ENCODE data around the gene PLA2G4B.

The PLA2G4B gene

GRCh38 chr15:41857316-41857715 lies 18.7 kb downstream of the PLA2G4B start:
- H3K4me3 ChIP-seq (replicated peaks; ENCODE audit: low read depth, low read length), result no peak overlapping the region
- no peak for TF ChIP-seq CTCF (IDR thresholded peaks at IDR 0.05; ENCODE audit: low read depth, low read length, missing control alignments)
- DNase-seq (ENCODE audit: extremely low read depth, low read depth), result no peak

- no peak overlapping the region for H3K4me3 ChIP-seq (replicated peaks; ENCODE audit: low read depth, low read length)
- DNase-seq (ENCODE audit: extremely low read depth, low read depth), result no peak
- no peak for TF ChIP-seq CTCF (IDR thresholded peaks at IDR 0.05; ENCODE audit: low read depth, low read length, missing control alignments)
Measured at GRCh38 chr15:41858756-41859155, 20.1 kb downstream of the PLA2G4B start.

- no peak for DNase-seq (ENCODE audit: extremely low read depth, low read depth)
- TF ChIP-seq CTCF (IDR thresholded peaks at IDR 0.05; ENCODE audit: low read depth, low read length, missing control alignments), result no peak
- H3K4me3 ChIP-seq (replicated peaks; ENCODE audit: low read depth, low read length), result no peak overlapping the region
Measured at GRCh38 chr15:41860049-41860828, 21.6 kb downstream of the PLA2G4B start.

GRCh38 chr15:41861736-41862356 lies 23.2 kb downstream of the PLA2G4B start:
- no peak for DNase-seq (ENCODE audit: extremely low read depth, low read depth)
- TF ChIP-seq CTCF (IDR thresholded peaks at IDR 0.05; ENCODE audit: low read depth, low read length, missing control alignments), result no peak
- no peak overlapping the region for H3K4me3 ChIP-seq (replicated peaks; ENCODE audit: low read depth, low read length)

- TF ChIP-seq CTCF (IDR thresholded peaks at IDR 0.05; ENCODE audit: low read depth, low read length, missing control alignments), result no peak
- DNase-seq (ENCODE audit: extremely low read depth, low read depth), result no peak
- no peak overlapping the region for H3K4me3 ChIP-seq (replicated peaks; ENCODE audit: low read depth, low read length)
Measured at GRCh38 chr15:41862515-41863116, 24.0 kb downstream of the PLA2G4B start.

GRCh38 chr15:41865490-41866055 lies 26.9 kb downstream of the PLA2G4B start:
- DNase-seq (ENCODE audit: extremely low read depth, low read depth), result no peak
- no peak for TF ChIP-seq CTCF (IDR thresholded peaks at IDR 0.05; ENCODE audit: low read depth, low read length, missing control alignments)
- H3K4me3 ChIP-seq (replicated peaks; ENCODE audit: low read depth, low read length), result no peak overlapping the region
